A673 (cell line): ENCODE results near the gene P2RY11. TPM values are rescaled to one million over a fixed set of nuclear protein-coding genes. Genes with fewer than 3 reads are reported as not detected.

Experiments
- BruUV-seq: library from RNA; stranded (reverse); fragments of 400-500 nt; replicated peaks from 2 replicates; lab custom pipeline; 2021; lab: Mats Ljungman, UMichigan
- CTCF ChIA-PET: fragments of 300-600 bp; sonication (Branson Sonifier 250); formaldehyde crosslinking; loops from one replicate; lab custom pipeline; 2022; ENCODE audit warnings: antibody characterized with exemption; lab: Charles Lee
- POLR2A ChIA-PET: fragments of 300-600 bp; sonication (Branson Sonifier 250); formaldehyde crosslinking; loops from one replicate; lab custom pipeline; 2022; ENCODE audit warnings: antibody characterized with exemption; ENCODE audit not compliant: low non-redundant PET; lab: Charles Lee
- DNase-seq: peaks from one replicate; pipeline ENCODE4 v3.0.0-alpha.2; 2015; ENCODE audit warnings: low spot score
- H3K27ac ChIP-seq: fragments of 200-600 bp; sonication (generic); 2 replicates; pipeline ENCODE4 v1.5.1; 2016; ENCODE audit warnings: mixed run types, low read depth, mild to moderate bottlenecking, mixed read lengths, antibody characterized with exemption, low read length; ENCODE audit not compliant: poor library complexity, severe bottlenecking
- H3K27me3 ChIP-seq: fragments of 200-600 bp; sonication (generic); replicated peaks from 2 replicates; pipeline ENCODE4 v1.6.1; 2017; ENCODE audit warnings: mixed run types, low read depth, mild to moderate bottlenecking, mixed read lengths, antibody characterized with exemption, low read length; ENCODE audit not compliant: insufficient read depth, poor library complexity
- H3K36me3 ChIP-seq: fragments of 200-600 bp; sonication (generic); 2 replicates; pipeline ENCODE4 v1.6.1; 2016; ENCODE audit warnings: mixed run types, mild to moderate bottlenecking, mixed read lengths, antibody characterized with exemption, low read length; ENCODE audit not compliant: insufficient read depth, poor library complexity, severe bottlenecking
- H3K4me1 ChIP-seq: fragments of 200-600 bp; sonication (generic); 2 replicates; pipeline ENCODE4 v1.6.1; 2017; ENCODE audit warnings: mixed run types, mild to moderate bottlenecking, mixed read lengths, antibody characterized with exemption, low read length; ENCODE audit not compliant: insufficient read depth, poor library complexity, severe bottlenecking
- H3K4me3 ChIP-seq: fragments of 200-600 bp; sonication (generic); 2 replicates; pipeline ENCODE4 v1.5.1; 2016; ENCODE audit warnings: low read depth, mixed run types, mild to moderate bottlenecking, mixed read lengths, low read length; ENCODE audit not compliant: poor library complexity, severe bottlenecking
- H3K9me3 ChIP-seq: fragments of 200-600 bp; sonication (generic); 2 replicates; pipeline ENCODE4 v1.6.1; 2016; ENCODE audit warnings: mixed run types, low read depth, mild to moderate bottlenecking, mixed read lengths, antibody characterized with exemption, low read length; ENCODE audit not compliant: poor library complexity, severe bottlenecking
- EZH2 ChIP-seq: fragments of 200-600 bp; sonication (generic); IDR thresholded peaks from 2 replicates; pipeline ENCODE4 v1.6.1; 2017; ENCODE audit warnings: borderline replicate concordance, low read depth, mild to moderate bottlenecking, mixed read lengths, antibody characterized with exemption, low read length; ENCODE audit not compliant: poor library complexity, severe bottlenecking
- intact Hi-C: fragments of 100-400 bp; cut with micrococcal nuclease; formaldehyde crosslinking; loops from one replicate; pipeline ENCODE4 v1.10.0; 2022; ENCODE audit not compliant: unreplicated experiment
- total RNA-seq: library from RNA; stranded (reverse); gene quantifications from 2 replicates; pipeline ENCODE4 v1.2.3, GENCODE V29; 2021
- TF ChIP-seq, protein P1 (sequence below): fragments of 300-800, 200-600 bp; sonication (generic); conservative IDR thresholded peaks from 2 replicates; pipeline ENCODE4 v1.5.1; 2017; ENCODE audit warnings: low read depth, mild to moderate bottlenecking, antibody characterized with exemption, low read length, moderate library complexity, mixed read lengths

The P2RY11 gene
- total RNA-seq, 1 experiment from 2014 or later = 39.4 TPM

DNA sequence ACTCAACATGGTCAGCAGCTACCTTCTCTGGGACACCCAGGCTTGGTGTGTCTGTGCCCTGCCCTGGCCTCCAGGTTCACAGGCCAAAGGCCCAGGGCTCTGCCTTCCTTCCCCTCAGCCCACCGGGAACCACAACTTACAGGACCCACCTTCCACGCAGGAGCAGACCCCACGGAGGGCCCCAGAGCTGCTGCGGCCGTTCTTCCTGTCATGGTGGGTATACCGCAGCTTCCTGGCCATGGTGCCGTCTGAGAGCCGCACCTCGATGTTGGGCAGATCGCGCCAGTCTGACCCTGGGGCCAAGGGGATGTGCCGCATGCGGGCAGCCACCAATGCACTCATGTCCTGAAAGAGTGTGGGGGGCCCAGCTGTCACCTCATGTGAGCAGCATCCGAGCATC is 25.4 kb downstream of the P2RY11 start:
- Histone ChIP-seq H3K4me3 (no peak overlapping the region), H3K36me3 (peaks cover 96% of the 10 kb centered on the region), H3K9me3 (no peaks in the 10 kb centered on the region), H3K27me3 (no peaks in the 10 kb centered on the region), H3K4me1 (no peaks in the 10 kb centered on the region), H3K27ac (no peak overlapping the region)
- CTCF ChIA-PET = no interaction called here
- DNase-seq = no peak
- no TSS peak for BruUV-seq
- no peak for TF ChIP-seq EZH2
- TF ChIP-seq, protein P1, sequence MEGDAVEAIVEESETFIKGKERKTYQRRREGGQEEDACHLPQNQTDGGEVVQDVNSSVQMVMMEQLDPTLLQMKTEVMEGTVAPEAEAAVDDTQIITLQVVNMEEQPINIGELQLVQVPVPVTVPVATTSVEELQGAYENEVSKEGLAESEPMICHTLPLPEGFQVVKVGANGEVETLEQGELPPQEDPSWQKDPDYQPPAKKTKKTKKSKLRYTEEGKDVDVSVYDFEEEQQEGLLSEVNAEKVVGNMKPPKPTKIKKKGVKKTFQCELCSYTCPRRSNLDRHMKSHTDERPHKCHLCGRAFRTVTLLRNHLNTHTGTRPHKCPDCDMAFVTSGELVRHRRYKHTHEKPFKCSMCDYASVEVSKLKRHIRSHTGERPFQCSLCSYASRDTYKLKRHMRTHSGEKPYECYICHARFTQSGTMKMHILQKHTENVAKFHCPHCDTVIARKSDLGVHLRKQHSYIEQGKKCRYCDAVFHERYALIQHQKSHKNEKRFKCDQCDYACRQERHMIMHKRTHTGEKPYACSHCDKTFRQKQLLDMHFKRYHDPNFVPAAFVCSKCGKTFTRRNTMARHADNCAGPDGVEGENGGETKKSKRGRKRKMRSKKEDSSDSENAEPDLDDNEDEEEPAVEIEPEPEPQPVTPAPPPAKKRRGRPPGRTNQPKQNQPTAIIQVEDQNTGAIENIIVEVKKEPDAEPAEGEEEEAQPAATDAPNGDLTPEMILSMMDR = no peak
- POLR2A ChIA-PET = no interaction called here
- intact Hi-C loops = no loop called here

DNA sequence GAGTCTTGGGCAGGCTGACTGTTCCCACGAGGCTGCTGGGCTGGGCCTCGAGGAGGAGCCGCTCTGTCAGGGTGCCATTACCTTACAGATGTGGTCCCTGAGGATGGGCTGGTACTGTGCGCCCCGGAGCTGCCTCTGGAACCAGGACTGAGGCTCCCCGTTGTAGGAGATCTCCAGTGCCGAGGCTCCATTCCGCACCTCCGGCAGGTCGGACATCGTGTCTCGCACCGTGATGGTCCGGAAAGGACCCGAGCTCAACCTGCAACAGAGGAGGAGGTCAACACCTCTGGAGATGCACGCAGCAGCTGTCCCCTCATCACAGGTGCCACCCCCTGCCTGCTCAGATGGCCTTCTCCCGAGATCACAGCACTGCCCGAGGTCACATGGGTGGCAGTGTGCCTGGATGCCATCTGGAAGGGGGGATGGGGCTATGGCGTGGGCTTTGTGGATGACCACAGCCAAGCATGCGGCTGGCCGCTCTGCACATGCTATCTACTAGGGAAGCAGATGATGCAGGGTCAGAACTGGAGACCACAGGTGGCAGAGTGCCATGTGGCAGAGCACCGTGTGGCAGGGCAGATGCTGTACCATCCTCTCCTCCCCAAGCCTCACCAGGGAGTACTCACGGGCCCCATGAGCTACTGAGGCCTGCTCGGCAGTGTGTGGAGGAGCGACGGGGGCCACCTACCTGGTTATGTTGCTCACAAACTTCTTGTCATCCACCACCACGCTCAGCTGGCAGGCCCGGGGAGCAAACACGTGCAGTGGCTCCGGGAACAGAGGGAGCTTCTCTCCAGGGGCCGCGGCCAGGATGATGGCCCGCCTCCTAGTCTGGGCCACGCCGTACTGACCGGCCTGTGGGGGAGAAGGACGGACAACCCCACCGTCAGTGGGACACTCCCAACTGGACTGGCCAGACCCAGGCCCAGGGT is 26.5 kb downstream of the P2RY11 start:
- Histone ChIP-seq H3K4me1 (no peaks in the 10 kb centered on the region), H3K27ac (no peak overlapping the region), H3K27me3 (no peaks in the 10 kb centered on the region), H3K4me3 (no peak overlapping the region), H3K9me3 (no peaks in the 10 kb centered on the region), H3K36me3 (peaks cover 97% of the 10 kb centered on the region)
- DNase-seq = no peak
- intact Hi-C loops = no loop called here
- BruUV-seq = no TSS peak
- ChIA-PET CTCF (no interaction called here), POLR2A (no interaction called here)
- TF ChIP-seq EZH2 = no peak
- TF ChIP-seq, protein P1 = no peak

DNA sequence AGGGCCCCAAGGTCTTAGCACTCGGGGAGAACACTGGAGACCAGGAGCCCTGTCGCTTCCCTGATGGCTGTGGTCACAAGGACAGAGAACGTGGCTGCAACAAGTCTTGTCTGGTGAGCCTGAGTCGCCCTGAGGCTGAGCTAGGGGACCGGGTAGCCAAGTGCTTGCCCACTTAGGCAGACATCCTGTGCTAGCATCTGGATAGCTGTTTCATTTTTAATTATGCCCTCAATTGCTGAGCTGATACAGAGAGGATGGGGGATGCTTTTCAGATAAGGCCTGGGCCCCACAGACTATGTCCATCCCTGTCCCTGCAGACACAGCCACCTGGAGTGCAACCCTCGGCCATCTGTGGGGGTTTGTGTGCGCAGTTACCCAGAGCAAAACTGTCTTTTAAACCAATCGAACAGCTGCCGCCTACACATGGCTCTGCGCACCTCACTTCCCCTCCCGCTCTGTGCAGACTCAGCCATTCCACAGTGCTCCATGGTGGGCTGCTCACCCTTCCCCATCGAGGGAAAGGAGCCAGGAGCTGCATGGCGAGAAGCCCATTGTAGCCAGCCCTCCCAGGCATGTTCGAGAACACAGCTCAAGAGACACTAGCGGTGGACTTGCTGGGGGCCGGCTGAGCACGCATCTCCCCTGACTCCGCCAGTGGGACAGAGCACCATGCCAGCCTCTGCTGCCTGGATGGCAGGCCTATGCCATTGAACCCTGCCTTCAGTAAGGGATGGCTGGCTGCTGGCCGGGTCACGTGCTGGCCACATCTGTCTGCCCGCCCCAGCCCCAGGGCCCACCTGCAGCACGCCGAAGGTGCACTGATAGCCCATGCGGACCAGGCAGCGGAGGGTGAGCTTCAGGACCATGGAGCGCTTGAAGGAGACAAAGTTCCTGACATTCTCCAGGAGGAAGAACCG is 27.6 kb downstream of the P2RY11 start:
- DNase-seq = no peak
- Histone ChIP-seq H3K4me3 (no peak overlapping the region), H3K27me3 (no peaks in the 10 kb centered on the region), H3K27ac (no peak overlapping the region), H3K9me3 (no peaks in the 10 kb centered on the region), H3K36me3 (peaks cover 97% of the 10 kb centered on the region), H3K4me1 (no peaks in the 10 kb centered on the region)
- TF ChIP-seq EZH2 = no peak
- TF ChIP-seq, protein P1 = no peak
- intact Hi-C loops = no loop called here
- BruUV-seq = no TSS peak
- CTCF ChIA-PET = interaction anchor here (0.6 kb wide), 1 partner anchor 139 kb away, joined by 4 read pairs; no protein-coding TSS in a partner anchor
- POLR2A ChIA-PET = no interaction called here
